K562 (cell line): ENCODE data around the gene DLK1. TPM values are rescaled to one million over a fixed set of nuclear protein-coding genes. Genes with fewer than 3 reads are reported as not detected.

Experiments
- CCNT2 ChIP-seq: IDR thresholded peaks from 2 replicates; pipeline ENCODE4 v1.6.1; 2011; ENCODE audit warnings: borderline replicate concordance, low read depth, mild to moderate bottlenecking, moderate library complexity, mixed read lengths, low read length; ENCODE audit not compliant: insufficient read length; ENCODE audit errors: extremely low read depth
- IRF2 ChIP-seq: sonication (generic); formaldehyde crosslinking; IDR thresholded peaks from 2 replicates; pipeline ENCODE4 v1.8.1; 2022; ENCODE audit warnings: mild to moderate bottlenecking, missing genetic modification reagents
- L3MBTL2 ChIP-seq: fragments of 450-650 bp; IDR thresholded peaks from 2 replicates; pipeline ENCODE4 v1.6.1; 2016; ENCODE audit warnings: mild to moderate bottlenecking, moderate library complexity
- MGA ChIP-seq: fragments of 450-650 bp; IDR thresholded peaks from 2 replicates; pipeline ENCODE4 v1.6.1; 2016; ENCODE audit warnings: mild to moderate bottlenecking, moderate library complexity
- SMAD3 ChIP-seq: fragments of 450-650 bp; formaldehyde crosslinking; conservative IDR thresholded peaks from 2 replicates; pipeline ENCODE4 v1.4.0; 2020; ENCODE audit warnings: mild to moderate bottlenecking
- SRSF7 ChIP-seq: fragments of 200-400 bp; formaldehyde crosslinking; optimal IDR thresholded peaks from 2 replicates; pipeline ENCODE3; 2017; ENCODE audit warnings: mild to moderate bottlenecking, low read depth, low read length
- TOE1 ChIP-seq, 2 experiments: fragments of 450-650 bp in 1 of 2; sonication (generic) in 1 of 2; formaldehyde crosslinking in 1 of 2; IDR thresholded peaks; 2 replicates each; pipeline versions ENCODE4 v1.7.1 to v1.8.0; 2016 to 2022; ENCODE audit warnings: borderline replicate concordance in 2 of 2, mild to moderate bottlenecking in 2 of 2, antibody characterized with exemption in 1 of 2, inconsistent platforms in 1 of 2, low read depth in 1 of 2, missing genetic modification reagents in 1 of 2, moderate library complexity in 1 of 2
- ZKSCAN8 ChIP-seq: fragments of 200-800 bp; sonication (Bioruptor generic); IDR thresholded peaks from 2 replicates; pipeline ENCODE4 v1.6.1; 2016; ENCODE audit warnings: missing genetic modification characterization, missing compliant biosample characterization
- ZNF431 ChIP-seq: sonication (generic); formaldehyde crosslinking; IDR thresholded peaks from 2 replicates; pipeline ENCODE4 v1.8.0; 2022; ENCODE audit warnings: mild to moderate bottlenecking, missing genetic modification reagents
- polyA plus RNA-seq, 8 experiments: library from polyadenylated mRNA; depleted of rRNA in 4 of 8; stranded (reverse) in 5 of 8; unstranded in 3 of 8; fragments of >200 nt; fragmentation: Nextera tagmentation in 2 of 8; fragmentation: Illumina TruSeq in 1 of 8; extraction: Ambion mirVana in 2 of 8; extraction: Trizol in 1 of 8; gene quantifications; 2 replicates each; pipeline versions ENCODE4 v1.2.1 to v1.2.3, GENCODE V29; 2011 to 2014; ENCODE audit warnings: inconsistent platforms in 1 of 8, missing spikeins in 1 of 8
- total RNA-seq, 7 experiments: library from RNA; depleted of rRNA in 6 of 7; stranded (reverse); fragments of >200 nt in 6 of 7; fragmentation: Illumina TruSeq in 2 of 7; extraction: Trizol in 2 of 7; gene quantifications; 2 replicates each; pipeline versions ENCODE4 v1.2.1 to v1.2.3, GENCODE V29; 2011 to 2021; ENCODE audit warnings: low replicate concordance in 1 of 7
- TF ChIP-seq, protein P1 (sequence below): sonication (generic); formaldehyde crosslinking; IDR thresholded peaks from 2 replicates; pipeline ENCODE4 v1.8.1; 2023; ENCODE audit warnings: mild to moderate bottlenecking, missing genetic modification reagents
- TF ChIP-seq, protein P2 (sequence below): fragments of 450-650 bp; formaldehyde crosslinking; IDR thresholded peaks from 2 replicates; pipeline ENCODE4 v1.4.0; 2020; ENCODE audit warnings: mild to moderate bottlenecking, mixed read lengths
- TF ChIP-seq, protein P3 (sequence below): sonication (generic); formaldehyde crosslinking; IDR thresholded peaks from 2 replicates; pipeline ENCODE4 v1.9.0; 2022; ENCODE audit warnings: mild to moderate bottlenecking, missing genetic modification reagents

DLK1 gene
- total and polyA plus RNA-seq, 9 of the 15 experiments (the other 6 are each of a cell fraction or from before 2014, with no cell fraction given) = 4.4 to 97.2 (median 15.3) TPM

DNA sequence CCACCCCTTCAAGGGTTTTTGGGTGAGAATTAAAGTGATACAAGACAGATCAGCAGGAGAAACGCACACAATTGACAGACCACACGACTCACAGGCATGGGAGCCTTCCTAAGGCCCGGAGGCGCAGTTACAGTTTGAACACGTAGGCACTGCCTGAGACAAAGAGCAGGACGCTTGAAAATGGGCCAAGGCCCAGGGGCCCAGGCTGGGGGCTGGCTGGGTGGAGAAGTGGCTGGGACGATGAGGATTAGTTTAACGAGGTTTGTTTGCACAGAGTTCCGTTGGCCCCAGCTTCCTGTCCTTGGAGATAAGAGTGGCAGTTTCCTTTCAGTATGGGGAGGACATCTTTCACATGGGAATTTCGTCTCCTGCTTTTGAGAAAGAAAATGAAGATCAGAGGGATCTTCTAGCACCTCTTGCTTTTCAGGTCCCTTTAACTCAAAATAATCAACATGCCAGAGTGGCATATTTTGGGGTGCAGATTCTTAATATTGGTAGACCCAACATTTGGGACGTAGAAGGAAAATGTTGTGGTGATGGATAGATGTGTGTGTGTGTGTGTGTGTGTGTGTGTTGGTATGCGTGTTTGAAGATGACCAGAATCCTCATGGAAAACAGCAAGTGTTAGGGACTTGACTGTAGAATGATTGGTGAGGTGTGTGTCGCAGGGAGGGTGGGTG lies 44.6 kb downstream of the DLK1 start (continued):
- TF ChIP-seq MGA (peak; percentile 82), IRF2 (CRISPR knock-in tag) (no peak), SRSF7 (no peak), CCNT2 (peak; percentile 66), TOE1 (IDR thresholded peaks at IDR 0.05; ENCODE audit: borderline replicate concordance) (0 out of 2 replicates have a peak, but pooled peaks have one; percentile 28), TOE1 (CRISPR knock-in tag; IDR thresholded peaks at IDR 0.05; ENCODE audit: borderline replicate concordance, low read depth) (no peak), L3MBTL2 (peak; percentile 91), ZKSCAN8 (CRISPR knock-in tag) (peak; percentile 74), ZNF431 (CRISPR knock-in tag) (no peak), SMAD3 (no peak)
- TF ChIP-seq, protein P1, sequence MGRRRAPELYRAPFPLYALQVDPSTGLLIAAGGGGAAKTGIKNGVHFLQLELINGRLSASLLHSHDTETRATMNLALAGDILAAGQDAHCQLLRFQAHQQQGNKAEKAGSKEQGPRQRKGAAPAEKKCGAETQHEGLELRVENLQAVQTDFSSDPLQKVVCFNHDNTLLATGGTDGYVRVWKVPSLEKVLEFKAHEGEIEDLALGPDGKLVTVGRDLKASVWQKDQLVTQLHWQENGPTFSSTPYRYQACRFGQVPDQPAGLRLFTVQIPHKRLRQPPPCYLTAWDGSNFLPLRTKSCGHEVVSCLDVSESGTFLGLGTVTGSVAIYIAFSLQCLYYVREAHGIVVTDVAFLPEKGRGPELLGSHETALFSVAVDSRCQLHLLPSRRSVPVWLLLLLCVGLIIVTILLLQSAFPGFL (CRISPR knock-in tag) = no peak
- TF ChIP-seq, protein P2, sequence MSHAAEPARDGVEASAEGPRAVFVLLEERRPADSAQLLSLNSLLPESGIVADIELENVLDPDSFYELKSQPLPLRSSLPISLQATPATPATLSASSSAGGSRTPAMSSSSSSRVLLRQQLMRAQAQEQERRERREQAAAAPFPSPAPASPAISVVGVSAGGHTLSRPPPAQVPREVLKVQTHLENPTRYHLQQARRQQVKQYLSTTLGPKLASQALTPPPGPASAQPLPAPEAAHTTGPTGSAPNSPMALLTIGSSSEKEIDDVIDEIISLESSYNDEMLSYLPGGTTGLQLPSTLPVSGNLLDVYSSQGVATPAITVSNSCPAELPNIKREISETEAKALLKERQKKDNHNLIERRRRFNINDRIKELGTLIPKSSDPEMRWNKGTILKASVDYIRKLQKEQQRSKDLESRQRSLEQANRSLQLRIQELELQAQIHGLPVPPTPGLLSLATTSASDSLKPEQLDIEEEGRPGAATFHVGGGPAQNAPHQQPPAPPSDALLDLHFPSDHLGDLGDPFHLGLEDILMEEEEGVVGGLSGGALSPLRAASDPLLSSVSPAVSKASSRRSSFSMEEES (CRISPR knock-in tag) = no peak
- TF ChIP-seq, protein P3, sequence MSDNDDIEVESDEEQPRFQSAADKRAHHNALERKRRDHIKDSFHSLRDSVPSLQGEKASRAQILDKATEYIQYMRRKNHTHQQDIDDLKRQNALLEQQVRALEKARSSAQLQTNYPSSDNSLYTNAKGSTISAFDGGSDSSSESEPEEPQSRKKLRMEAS (CRISPR knock-in tag) = no peak
